Measurements from ENCODE around the gene AGTPBP1. TPM values are rescaled to one million over a fixed set of nuclear protein-coding genes. Genes with fewer than 3 reads are reported as not detected.
A peak's percentile ranks its signal among the peaks of the same experiment; 100 is the strongest.
"Not testable (repeated sequence)": the region's sequence is repeated elsewhere in the genome, so short reads cannot be mapped to it uniquely, and the experiment has no call there.

Gene AGTPBP1
- total and polyA plus RNA-seq, 11 donors, result 7.1 to 72.4 (median 47.1) TPM

GRCh38 chr9:85726737-85727136 lies 15.0 kb downstream of the AGTPBP1 start:
- DNase-seq (no peak), ATAC-seq (no peak)
- peaks cover 0 to 54% (median 2%) of the 10 kb centered on the region in 12 donors for H3K4me1 ChIP-seq
- intact Hi-C loops (cut with DNase I), result no loop called here
- no peaks in the 10 kb centered on the region for H3K9me3 ChIP-seq
- no peak overlapping the region for H3K27ac ChIP-seq
- H3K27me3 ChIP-seq, result no peaks in the 10 kb centered on the region
- TF ChIP-seq POLR2A (IDR thresholded peaks at IDR 0.05), result no peak
- TF ChIP-seq CTCF (IDR thresholded peaks at IDR 0.05), result no peak
- H3K4me3 ChIP-seq, result no peak overlapping the region
- peaks cover 0 to 6% (median 0%) of the 10 kb centered on the region in 9 donors for H3K36me3 ChIP-seq
- 84 to 94% (median 89%) methylated on average over 4 of the region's 4 CpGs for WGBS, 4 donors

DNA sequence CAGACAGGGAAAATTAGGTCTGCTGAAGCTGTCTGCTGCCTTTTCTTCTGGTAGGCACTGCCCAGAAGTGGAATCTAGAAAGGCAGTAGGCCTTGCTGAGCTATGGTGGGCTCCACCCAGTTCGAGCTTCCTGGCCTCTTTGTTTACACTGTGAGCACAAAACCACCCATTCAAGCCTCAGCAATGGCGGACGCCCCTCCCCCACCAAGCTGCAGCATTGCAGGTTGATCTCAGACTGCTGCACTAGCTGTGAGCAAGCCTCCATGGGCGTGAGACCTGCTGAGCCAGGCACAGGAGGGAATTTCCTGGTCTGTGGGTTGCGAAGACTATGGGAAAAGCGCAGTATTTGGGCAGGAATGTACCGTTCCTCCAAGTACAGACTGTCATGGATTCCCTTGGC lies 18.5 kb downstream of the AGTPBP1 start:
- Histone ChIP-seq H3K27ac (no peak overlapping the region), H3K4me1 (peaks cover 0 to 21% (median 0%) of the 10 kb centered on the region in 12 donors), H3K9me3 (peaks cover 0 to 4% (median 0%) of the 10 kb centered on the region in 12 donors), H3K4me3 (no peak overlapping the region), H3K36me3 (peaks cover 0 to 6% (median 0%) of the 10 kb centered on the region in 9 donors), H3K27me3 (no peaks in the 10 kb centered on the region)
- intact Hi-C loops (cut with DNase I), result no loop called here
- no peak for ATAC-seq
- WGBS, 4 donors, result 82 to 86% (median 85%) methylated on average over 6 to 7 of the region's 7 CpGs
- DNase-seq, result peak in 3 of 5 donors; percentile 25 to 31 (median 29)
- TF ChIP-seq POLR2A (IDR thresholded peaks at IDR 0.05), result no peak
- no peak for TF ChIP-seq CTCF (IDR thresholded peaks at IDR 0.05)

DNA sequence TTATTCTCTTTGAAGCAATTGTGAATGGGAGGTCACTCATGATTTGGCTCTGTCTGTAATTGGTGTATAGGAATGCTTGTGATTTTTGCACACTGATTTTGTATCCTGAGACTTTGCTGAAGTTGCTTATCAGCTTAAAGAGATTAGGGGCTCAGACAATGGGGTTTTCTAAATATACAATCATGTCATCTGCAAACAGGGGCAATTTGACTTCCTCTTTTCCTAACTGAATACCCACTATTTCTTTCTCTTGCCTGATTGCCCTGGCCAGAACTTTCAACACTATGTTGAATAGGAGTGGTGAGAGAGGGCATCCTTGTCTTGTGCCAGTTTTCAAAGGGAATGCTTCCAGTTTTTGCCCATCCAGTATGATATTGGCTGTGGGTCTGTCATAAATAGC lies 22.3 kb downstream of the AGTPBP1 start:
- H3K27ac ChIP-seq; H3K36me3 ChIP-seq; DNase-seq; H3K27me3 ChIP-seq; H3K4me3 ChIP-seq; intact Hi-C loops (cut with DNase I); H3K9me3 ChIP-seq; ATAC-seq: not testable (repeated sequence)
- H3K4me1 ChIP-seq, result peaks cover 0 to 29% (median under 1%) of the 10 kb centered on the region in 12 donors

DNA sequence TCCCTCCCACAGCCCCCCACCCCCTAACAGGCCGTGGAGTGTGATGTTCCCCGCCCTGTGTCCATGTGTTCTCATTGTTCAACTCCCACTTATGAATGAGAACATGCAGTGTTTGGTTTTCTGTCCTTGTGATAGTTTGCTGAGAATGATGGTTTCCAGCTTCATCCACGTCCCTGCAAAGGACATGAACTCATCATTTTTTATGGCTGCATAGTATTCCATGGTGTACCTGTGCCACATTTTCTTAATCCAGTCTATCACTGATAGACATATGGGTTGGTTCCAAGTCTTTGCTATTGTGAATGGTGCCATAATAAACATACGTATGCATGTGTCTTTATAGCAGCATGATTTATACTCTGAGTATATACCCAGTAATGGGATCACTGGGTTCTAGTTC lies 23.9 kb downstream of the AGTPBP1 start:
- intact Hi-C loops (cut with DNase I); H3K27me3 ChIP-seq; ATAC-seq; H3K9me3 ChIP-seq; H3K36me3 ChIP-seq; DNase-seq; H3K4me3 ChIP-seq: not testable (repeated sequence)
- H3K27ac ChIP-seq, result peak overlapping the region in 1 of 12 donors; percentile 78
- H3K4me1 ChIP-seq, result peaks cover 0 to 40% (median 5%) of the 10 kb centered on the region in 12 donors
- WGBS, 4 donors, result 92 to 95% (median 95%) methylated on average over 4 of the region's 4 CpGs

- TF ChIP-seq CTCF (IDR thresholded peaks at IDR 0.05) (no peak), POLR2A (IDR thresholded peaks at IDR 0.05) (no peak)
- Histone ChIP-seq H3K27me3 (no peaks in the 10 kb centered on the region), H3K9me3 (peaks cover 0 to 7% (median 0%) of the 10 kb centered on the region in 12 donors), H3K4me3 (no peak overlapping the region), H3K27ac (peak overlapping the region in 1 of 12 donors; percentile 78), H3K36me3 (peaks cover 0 to 2% (median 0%) of the 10 kb centered on the region in 9 donors), H3K4me1 (peaks cover 0 to 41% (median 5%) of the 10 kb centered on the region in 12 donors)
- WGBS, 4 donors, result 92 to 97% (median 95%) methylated on average over 6 of the region's 6 CpGs
- intact Hi-C loops (cut with DNase I), result no loop called here
- no peak for ATAC-seq
- DNase-seq, result no peak
Observed at GRCh38 chr9:85717220-85717619, 24.5 kb downstream of the AGTPBP1 start.
